HEK293T (cell line): ENCODE results near the gene SLC17A7.
A peak's percentile ranks its signal among the peaks of the same experiment; 100 is the strongest.

Source experiments
- CTCF ChIA-PET: fragments of 350-600 bp; formaldehyde crosslinking; extraction: SDS; loops from one replicate; lab custom pipeline; 2021; ENCODE audit warnings: antibody characterized with exemption, inconsistent platforms; lab: Yijun Ruan, JAX
- POLR2A ChIA-PET: fragments of 350-600 bp; formaldehyde crosslinking; extraction: SDS; loops from one replicate; lab custom pipeline; 2020; ENCODE audit warnings: antibody characterized with exemption, inconsistent platforms; lab: Yijun Ruan, JAX
- DNase-seq: peaks from one replicate; pipeline ENCODE4 v3.0.0; 2012; ENCODE audit warnings: mixed read lengths; ENCODE audit errors: extremely low spot score
- ARNT ChIP-seq: fragments of 450-650 bp; IDR thresholded peaks from 2 replicates; pipeline ENCODE4 v1.6.1; 2017; ENCODE audit warnings: mild to moderate bottlenecking
- BHLHE40 ChIP-seq: fragments of 450-650 bp; IDR thresholded peaks from 2 replicates; pipeline ENCODE4 v1.6.1; 2016; ENCODE audit warnings: mild to moderate bottlenecking, moderate library complexity, borderline replicate concordance
- CTBP1 ChIP-seq: fragments of 450-650 bp; IDR thresholded peaks from 2 replicates; pipeline ENCODE4 v1.6.1; 2016; ENCODE audit warnings: borderline replicate concordance
- ELF4 ChIP-seq: fragments of 450-650 bp; IDR thresholded peaks from 2 replicates; pipeline ENCODE4 v1.6.1; 2017; ENCODE audit warnings: antibody characterized with exemption
- FOXA1 ChIP-seq: fragments of 450-650 bp; IDR thresholded peaks from 2 replicates; pipeline ENCODE4 v1.6.1; 2016; ENCODE audit warnings: mild to moderate bottlenecking
- FOXK2 ChIP-seq: fragments of 450-650 bp; IDR thresholded peaks from 2 replicates; pipeline ENCODE4 v1.6.1; 2016; ENCODE audit warnings: mild to moderate bottlenecking
- FOXM1 ChIP-seq: fragments of 450-650 bp; IDR thresholded peaks from 2 replicates; pipeline ENCODE4 v1.6.1; 2017; ENCODE audit warnings: mild to moderate bottlenecking, borderline replicate concordance
- HDGF ChIP-seq: fragments of 450-650 bp; IDR thresholded peaks from 2 replicates; pipeline ENCODE4 v1.6.1; 2017; ENCODE audit warnings: antibody characterized with exemption, borderline replicate concordance
- L3MBTL2 ChIP-seq: fragments of 450-650 bp; conservative IDR thresholded peaks from 2 replicates; pipeline ENCODE4 v1.6.1; 2016; ENCODE audit warnings: mild to moderate bottlenecking
- LEF1 ChIP-seq: fragments of 450-650 bp; IDR thresholded peaks from 2 replicates; pipeline ENCODE4 v1.6.1; 2017; ENCODE audit warnings: mild to moderate bottlenecking, borderline replicate concordance
- NFRKB ChIP-seq: fragments of 450-650 bp; IDR thresholded peaks from 2 replicates; pipeline ENCODE4 v1.6.1; 2016; ENCODE audit warnings: mild to moderate bottlenecking, moderate library complexity
- SP1 ChIP-seq: fragments of 450-650 bp; IDR thresholded peaks from 2 replicates; pipeline ENCODE4 v1.6.1; 2017
- SUZ12 ChIP-seq: fragments of 450-650 bp; IDR thresholded peaks from 2 replicates; pipeline ENCODE4 v1.6.1; 2016; ENCODE audit warnings: mild to moderate bottlenecking
- TARDBP ChIP-seq: fragments of 450-650 bp; IDR thresholded peaks from 2 replicates; pipeline ENCODE4 v1.6.1; 2016
- ZNF384 ChIP-seq: fragments of 450-650 bp; IDR thresholded peaks from 2 replicates; pipeline ENCODE4 v1.6.1; 2016
- TF ChIP-seq, protein P1 (sequence below): fragments of 450-650 bp; IDR thresholded peaks from 2 replicates; pipeline ENCODE4 v1.6.1; 2016

SLC17A7 gene

DNA sequence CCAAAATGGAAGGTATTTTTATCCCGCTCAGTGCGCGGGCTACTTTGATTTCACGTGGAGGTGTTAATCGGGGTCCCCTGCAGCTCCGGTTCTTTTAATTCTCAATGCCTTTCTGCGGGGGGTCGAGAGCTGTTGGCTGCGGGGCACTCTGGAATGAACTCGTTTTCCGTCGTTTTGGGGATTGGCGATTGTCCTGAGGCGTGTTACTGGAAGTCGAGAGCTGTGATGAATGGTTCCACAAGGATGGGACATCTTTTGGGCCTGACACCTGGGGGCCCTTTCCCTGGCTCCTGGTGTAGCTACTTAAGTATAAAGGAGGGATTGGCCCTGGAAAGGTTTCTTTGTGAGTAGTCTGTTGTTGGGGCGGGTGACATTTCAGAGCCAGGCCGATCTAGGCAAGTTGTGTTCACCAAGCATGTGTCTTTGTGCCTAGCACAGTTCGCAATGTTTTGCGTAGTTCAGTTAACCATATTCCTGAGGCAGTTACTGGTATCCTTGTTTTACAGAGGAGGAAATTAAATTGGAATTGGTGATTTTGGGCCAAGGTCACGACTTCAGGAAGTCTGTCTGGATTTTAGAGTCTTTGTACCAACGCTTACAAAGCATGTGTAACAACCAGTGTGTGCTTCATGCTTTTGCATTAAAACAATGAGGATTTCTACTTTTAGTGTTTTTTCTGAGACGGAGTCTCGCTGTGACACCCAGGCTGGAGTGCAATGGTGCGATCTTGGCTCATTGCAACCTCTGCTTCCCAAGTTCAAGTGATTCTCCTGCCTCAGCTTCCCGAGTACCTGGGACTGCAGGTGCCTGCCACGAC lies 46.9 kb upstream of the SLC17A7 start:
- ChIA-PET CTCF (no interaction called here), POLR2A (interaction anchor here (1.1 to 1.9 kb wide), 6 partner anchors 8 to 152 kb away, joined by 3 to 15 read pairs (median 6); partner anchors contain the start of genes ALDH16A1, PIH1D1, RPS11 and RRAS)
- TF ChIP-seq ARNT = no peak
- no peak for TF ChIP-seq L3MBTL2
- TF ChIP-seq ZNF384 = no peak
- no peak for TF ChIP-seq HDGF
- no peak for TF ChIP-seq NFRKB
- TF ChIP-seq SUZ12 = no peak
- TF ChIP-seq CTBP1 = no peak
- no peak for TF ChIP-seq FOXA1
- TF ChIP-seq LEF1 = no peak
- no peak for DNase-seq

DNA sequence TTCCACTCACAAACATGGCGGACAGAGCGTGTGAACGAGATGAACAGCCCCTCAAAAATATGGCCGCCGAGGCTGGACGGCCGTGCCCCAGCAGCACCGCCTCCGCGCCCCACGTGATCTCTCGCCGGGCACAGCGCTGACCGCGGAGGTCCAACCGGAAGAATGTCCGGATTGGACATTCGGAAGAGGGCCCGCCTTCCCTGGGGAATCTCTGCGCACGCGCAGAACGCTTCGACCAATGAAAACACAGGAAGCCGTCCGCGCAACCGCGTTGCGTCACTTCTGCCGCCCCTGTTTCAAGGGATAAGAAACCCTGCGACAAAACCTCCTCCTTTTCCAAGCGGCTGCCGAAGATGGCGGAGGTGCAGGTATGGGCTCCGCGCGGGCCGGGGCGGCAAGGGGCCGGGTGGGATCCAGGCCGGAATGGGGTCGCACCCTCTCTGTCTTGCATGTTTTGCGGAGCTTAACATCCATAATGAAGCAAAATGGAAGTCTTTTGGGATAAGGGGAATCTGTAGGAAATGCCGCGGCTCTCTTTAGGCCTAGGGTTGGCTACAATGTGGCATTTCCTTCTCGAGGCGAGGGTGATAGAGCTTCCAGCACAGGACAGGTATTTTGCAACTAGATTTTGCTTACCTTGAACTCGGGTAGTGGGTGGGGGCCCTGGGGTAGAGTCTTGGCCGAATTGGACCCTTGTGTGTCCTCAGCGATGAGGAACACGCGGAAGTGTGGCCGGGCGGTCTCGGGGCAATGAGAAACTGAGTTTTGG lies 46.1 kb upstream of the SLC17A7 start, which contains the start of gene RPL13A:
RPL13A (plus strand) TSS at position 332 of the 769 bp plus-strand sequence; CDS start at position 354, 22 bp downstream.
- ChIA-PET POLR2A (interaction anchor here (1.1 to 1.9 kb wide), 5 partner anchors 8 to 153 kb away, joined by 3 to 15 read pairs (median 7); partner anchors contain the start of genes ALDH16A1, RPS11 and RRAS), CTCF (no interaction called here)
- TF ChIP-seq SUZ12 (no peak), ELF4 (peak; percentile 94), TARDBP (no peak; the same call in 1 of the 2 replicates), LEF1 (no peak), L3MBTL2 (no peak; the same call in 1 of the 2 replicates), HDGF (no peak), FOXA1 (no peak), FOXK2 (no peak), ZNF384 (no peak), NFRKB (peak; percentile 80), CTBP1 (no peak), SP1 (no peak), FOXM1 (no peak), BHLHE40 (no peak), ARNT (no peak)
- DNase-seq = peak; percentile 98

DNA sequence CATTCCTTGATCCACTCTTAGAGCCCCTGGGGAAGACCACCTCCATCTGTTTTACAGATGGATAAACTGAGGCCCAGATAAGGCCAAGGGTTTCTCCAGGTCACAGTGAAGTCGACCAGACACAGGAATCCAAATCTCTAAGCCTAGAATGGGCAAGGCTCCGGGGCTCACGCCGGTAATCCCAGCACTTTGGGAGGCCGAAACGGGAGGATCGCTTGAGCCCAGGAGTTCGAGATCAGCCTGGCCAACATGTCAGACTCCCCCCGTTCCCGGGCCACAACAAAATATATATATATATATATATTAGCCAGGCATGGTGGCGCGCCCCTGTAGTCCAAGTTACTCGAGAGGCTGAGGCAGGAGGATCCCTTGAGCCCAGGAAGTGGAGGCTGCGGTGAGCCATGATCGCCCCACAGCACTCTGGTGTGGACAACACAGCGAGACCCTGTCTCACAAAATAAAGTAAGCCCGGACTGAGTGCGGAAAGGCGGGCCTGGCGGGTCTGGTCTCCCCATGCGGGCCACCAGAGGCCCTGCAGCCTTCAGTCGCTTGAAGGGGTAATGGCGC lies 45.5 kb upstream of the SLC17A7 start:
- CTCF ChIA-PET = no interaction called here
- no peak for DNase-seq
- POLR2A ChIA-PET = interaction anchor here (1.5 kb wide), 1 partner anchor 9 kb away, joined by 10 read pairs; the partner anchor contains the start of gene RPS11
- TF ChIP-seq ARNT = no peak
- TF ChIP-seq L3MBTL2 = no peak; the same call in 1 of the 2 replicates
- no peak for TF ChIP-seq ELF4
- TF ChIP-seq TARDBP = no peak
- no peak for TF ChIP-seq ZNF384
- TF ChIP-seq, protein P1, sequence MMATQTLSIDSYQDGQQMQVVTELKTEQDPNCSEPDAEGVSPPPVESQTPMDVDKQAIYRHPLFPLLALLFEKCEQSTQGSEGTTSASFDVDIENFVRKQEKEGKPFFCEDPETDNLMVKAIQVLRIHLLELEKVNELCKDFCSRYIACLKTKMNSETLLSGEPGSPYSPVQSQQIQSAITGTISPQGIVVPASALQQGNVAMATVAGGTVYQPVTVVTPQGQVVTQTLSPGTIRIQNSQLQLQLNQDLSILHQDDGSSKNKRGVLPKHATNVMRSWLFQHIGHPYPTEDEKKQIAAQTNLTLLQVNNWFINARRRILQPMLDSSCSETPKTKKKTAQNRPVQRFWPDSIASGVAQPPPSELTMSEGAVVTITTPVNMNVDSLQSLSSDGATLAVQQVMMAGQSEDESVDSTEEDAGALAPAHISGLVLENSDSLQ = no peak
- no peak for TF ChIP-seq SP1
- no peak for TF ChIP-seq FOXK2
- TF ChIP-seq NFRKB = no peak

DNA sequence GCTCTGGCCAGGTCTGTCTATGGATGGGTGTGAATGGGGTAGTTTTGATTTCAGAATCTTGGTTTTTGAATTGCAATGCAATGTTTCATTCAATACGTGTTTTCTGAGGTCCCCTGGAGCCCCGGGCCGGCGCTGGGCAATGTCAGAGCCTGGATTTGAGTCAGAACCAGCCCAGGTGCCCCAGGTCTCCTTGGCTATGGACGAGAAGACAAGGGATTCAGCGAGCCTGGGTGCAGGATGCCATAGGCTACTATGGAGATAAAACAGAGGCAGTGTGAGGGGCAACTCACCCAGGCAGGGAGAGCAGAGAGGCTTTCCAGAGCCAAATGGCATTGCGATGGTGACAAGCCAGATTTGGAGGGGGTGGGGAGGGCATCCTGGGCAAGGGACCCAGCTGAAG lies 44.9 kb upstream of the SLC17A7 start:
- POLR2A ChIA-PET = interaction anchor here (1.0 kb wide), 1 partner anchor 34 kb away, joined by 3 read pairs; the partner anchor contains the start of gene PIH1D1
- CTCF ChIA-PET = no interaction called here
- no peak for DNase-seq
- TF ChIP-seq CTBP1 (no peak), SP1 (no peak), LEF1 (no peak), ZNF384 (no peak), HDGF (no peak), ELF4 (no peak), NFRKB (no peak), FOXK2 (no peak), BHLHE40 (no peak), SUZ12 (no peak), ARNT (no peak), FOXM1 (no peak), TARDBP (no peak), FOXA1 (no peak), L3MBTL2 (no peak)
- TF ChIP-seq, protein P1 = no peak

DNA sequence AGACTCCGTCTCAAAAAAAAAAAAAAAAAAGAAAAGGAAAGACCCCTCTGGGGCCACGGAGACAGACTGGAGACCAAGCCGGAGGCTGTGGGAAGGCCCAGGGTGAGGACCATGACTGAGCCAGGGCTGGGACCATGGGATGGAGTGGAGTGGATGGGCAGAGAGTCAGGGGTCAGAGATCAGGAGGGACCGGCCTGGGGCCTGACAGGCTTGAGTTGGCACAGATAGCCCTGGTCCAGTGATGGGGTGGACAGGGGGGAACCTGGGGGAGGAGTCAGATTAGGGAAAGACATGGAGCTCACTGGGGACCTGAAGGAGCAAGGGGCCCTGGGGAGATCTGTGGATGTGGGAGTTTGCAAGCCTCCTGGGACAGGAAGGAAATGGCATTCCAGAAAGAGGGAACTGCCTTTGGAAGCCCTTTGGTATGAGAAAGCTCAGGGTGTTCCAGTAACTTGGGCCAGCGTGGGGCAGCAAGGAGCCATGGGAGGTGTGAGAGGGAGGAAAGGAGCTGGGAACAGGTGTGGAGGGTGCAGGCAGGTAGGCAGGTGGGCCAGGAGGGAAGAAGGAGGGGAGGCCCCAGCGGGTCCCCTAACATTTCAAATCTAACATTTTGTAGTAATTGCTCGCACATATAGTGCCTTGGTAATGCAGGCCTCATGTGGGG lies 39.8 kb upstream of the SLC17A7 start:
- ChIA-PET POLR2A (interaction anchor here (0.9 to 1.6 kb wide), 2 partner anchors 11 to 15 kb away, joined by 4 to 7 read pairs; partner anchors contain the start of gene RPS11), CTCF (no interaction called here)
- DNase-seq = no peak
- TF ChIP-seq HDGF (no peak), ARNT (no peak), FOXA1 (no peak)
- TF ChIP-seq, protein P1 = no peak
